Measurements from ENCODE around the gene MAN2C1.

The MAN2C1 gene

GRCh38 chr15:75361361-75361988 lies 6.9 kb downstream of the MAN2C1 start:
- in situ Hi-C loops (cut with MboI; ENCODE audit: low sequenced_read_pairs), result no loop called here

GRCh38 chr15:75360856-75361255 lies 7.6 kb downstream of the MAN2C1 start:
- in situ Hi-C loops (cut with MboI; ENCODE audit: low sequenced_read_pairs), result no loop called here

GRCh38 chr15:75360391-75360790 lies 8.0 kb downstream of the MAN2C1 start:
- in situ Hi-C loops (cut with MboI; ENCODE audit: low sequenced_read_pairs), result no loop called here

GRCh38 chr15:75359537-75360250 lies 8.7 kb downstream of the MAN2C1 start:
- in situ Hi-C loops (cut with MboI; ENCODE audit: low sequenced_read_pairs), result no loop called here

GRCh38 chr15:75358771-75359536 lies 9.5 kb downstream of the MAN2C1 start:
- in situ Hi-C loops (cut with MboI; ENCODE audit: low sequenced_read_pairs), result no loop called here

GRCh38 chr15:75357976-75358673 lies 10.3 kb downstream of the MAN2C1 start:
- in situ Hi-C loops (cut with MboI; ENCODE audit: low sequenced_read_pairs), result no loop called here

GRCh38 chr15:75356517-75356916 lies 11.9 kb downstream of the MAN2C1 start:
- in situ Hi-C loops (cut with MboI; ENCODE audit: low sequenced_read_pairs), result no loop called here

- in situ Hi-C loops (cut with MboI; ENCODE audit: low sequenced_read_pairs), result no loop called here
Observed at GRCh38 chr15:75356006-75356405, 12.4 kb downstream of the MAN2C1 start.

GRCh38 chr15:75355369-75355768 lies 13.0 kb downstream of the MAN2C1 start:
- in situ Hi-C loops (cut with MboI; ENCODE audit: low sequenced_read_pairs), result no loop called here

GRCh38 chr15:75354454-75354853 lies 14.0 kb downstream of the MAN2C1 start:
- in situ Hi-C loops (cut with MboI; ENCODE audit: low sequenced_read_pairs), result no loop called here

- in situ Hi-C loops (cut with MboI; ENCODE audit: low sequenced_read_pairs), result no loop called here
Observed at GRCh38 chr15:75353604-75354003, 14.8 kb downstream of the MAN2C1 start.

- in situ Hi-C loops (cut with MboI; ENCODE audit: low sequenced_read_pairs), result no loop called here
Observed at GRCh38 chr15:75352186-75353080, 16.0 kb downstream of the MAN2C1 start.

- in situ Hi-C loops (cut with MboI; ENCODE audit: low sequenced_read_pairs), result no loop called here
Observed at GRCh38 chr15:75350601-75351361, 17.6 kb downstream of the MAN2C1 start.

GRCh38 chr15:75349851-75350588 lies 18.4 kb downstream of the MAN2C1 start:
- in situ Hi-C loops (cut with MboI; ENCODE audit: low sequenced_read_pairs), result loop anchor here (25.0 kb wide), 1 partner anchor 113 kb away; no protein-coding TSS in a partner anchor

- in situ Hi-C loops (cut with MboI; ENCODE audit: low sequenced_read_pairs), result loop anchor here (25.0 kb wide), 1 partner anchor 112 kb away; no protein-coding TSS in a partner anchor
Observed at GRCh38 chr15:75349351-75349669, 19.1 kb downstream of the MAN2C1 start.

- in situ Hi-C loops (cut with MboI; ENCODE audit: low sequenced_read_pairs), result loop anchor here (25.0 kb wide), 1 partner anchor 111 kb away; no protein-coding TSS in a partner anchor
Observed at GRCh38 chr15:75348562-75349350, 19.7 kb downstream of the MAN2C1 start.

GRCh38 chr15:75348034-75348561 lies 20.3 kb downstream of the MAN2C1 start:
- in situ Hi-C loops (cut with MboI; ENCODE audit: low sequenced_read_pairs), result loop anchor here (25.0 kb wide), 1 partner anchor 111 kb away; no protein-coding TSS in a partner anchor

Measured in HL-60/S4 treated with phorbol 12-myristate 13-acetate at 8.2 ng/mL for 4 days and 3 days (cell line).